Middle frontal gyrus (tissue), 1 donor: ENCODE data around the gene C10orf143.

Experiments used
- DNase-seq: peaks from one replicate; pipeline ENCODE4 v3.0.0-alpha.2; 2015; ENCODE audit warnings: low spot score; ENCODE audit errors: extremely low spot score

Gene C10orf143

GRCh38 chr10:130054021-130054420 is 56.6 kb downstream of the C10orf143 start:
- DNase-seq, result no peak

GRCh38 chr10:130053561-130053960 is 57.1 kb downstream of the C10orf143 start:
- no peak for DNase-seq

GRCh38 chr10:130052193-130052592 is 58.4 kb downstream of the C10orf143 start:
- DNase-seq, result no peak

- DNase-seq, result no peak
These were observed 59.9 kb downstream of the C10orf143 start for GRCh38 chr10:130050721-130051120.

- no peak for DNase-seq
These were observed 60.6 kb downstream of the C10orf143 start for GRCh38 chr10:130049987-130050386.

- DNase-seq, result no peak
These were observed 61.4 kb downstream of the C10orf143 start for GRCh38 chr10:130049244-130049643.

GRCh38 chr10:130048081-130048480 is 62.5 kb downstream of the C10orf143 start:
- DNase-seq, result no peak

GRCh38 chr10:130047336-130047735 is 63.3 kb downstream of the C10orf143 start:
- DNase-seq, result no peak

- no peak for DNase-seq
These were observed 64.0 kb downstream of the C10orf143 start for GRCh38 chr10:130046591-130046990.

GRCh38 chr10:130045801-130046321 is 64.8 kb downstream of the C10orf143 start:
- no peak for DNase-seq

- DNase-seq, result no peak
These were observed 65.5 kb downstream of the C10orf143 start for GRCh38 chr10:130045091-130045652.

GRCh38 chr10:130044067-130045061 is 66.3 kb downstream of the C10orf143 start:
- DNase-seq, result no peak

- DNase-seq, result no peak
These were observed 67.1 kb downstream of the C10orf143 start for GRCh38 chr10:130043491-130043890.

GRCh38 chr10:130042381-130042780 is 68.2 kb downstream of the C10orf143 start:
- no peak for DNase-seq

- no peak for DNase-seq
These were observed 68.9 kb downstream of the C10orf143 start for GRCh38 chr10:130041451-130042371.

- no peak for DNase-seq
These were observed 69.8 kb downstream of the C10orf143 start for GRCh38 chr10:130040817-130041330.

- DNase-seq, result no peak
These were observed 70.3 kb downstream of the C10orf143 start for GRCh38 chr10:130040351-130040750.

- DNase-seq, result no peak
These were observed 71.5 kb downstream of the C10orf143 start for GRCh38 chr10:130039141-130039540.

GRCh38 chr10:130038611-130039109 is 72.0 kb downstream of the C10orf143 start:
- DNase-seq, result no peak

GRCh38 chr10:130038019-130038555 is 72.5 kb downstream of the C10orf143 start:
- DNase-seq, result no peak
